K562 (cell line): Measurements from ENCODE around the gene PAX2. TPM values are rescaled to one million over a fixed set of nuclear protein-coding genes. Genes with fewer than 3 reads are reported as not detected.

ENCODE experiments used
- ATAC-seq: fragments of 200-7000 bp; cut with Tn5 transposase; 3 replicates; pipeline ENCODE4 v1.9.1; 2020; ENCODE audit warnings: moderate library complexity
- BruUV-seq: library from RNA; stranded (reverse); fragments of 400-500 nt; replicated peaks from 2 replicates; lab custom pipeline; 2021; lab: Mats Ljungman, UMichigan
- CTCF ChIA-PET: fragments of 300-600 bp; formaldehyde crosslinking; extraction: SDS; loops from one replicate; lab custom pipeline; 2021; ENCODE audit warnings: low intra/inter-chr PET ratio; lab: Yijun Ruan, JAX
- POLR2A ChIA-PET: fragments of 300-600, 350-650 bp; sonication (Branson Sonifier 250); formaldehyde crosslinking; extraction: SDS; loops from one replicate; lab custom pipeline; 2021; ENCODE audit warnings: antibody characterized with exemption, inconsistent platforms; lab: Yijun Ruan, JAX
- DNase-seq, 4 experiments: peaks; one replicate each; pipeline versions ENCODE4 v3.0.0 to v3.0.0-alpha.2; 2011 to 2018; ENCODE audit warnings: low spot score in 3 of 4, mixed read lengths in 3 of 4; ENCODE audit errors: extremely low read depth in 1 of 4
- FAIRE-seq: peaks from 2 replicates; lab custom pipeline; 2011; peaks lifted over from hg19 to GRCh38; lab: Jason Lieb, UNC
- H2AFZ ChIP-seq: 2 replicates; pipeline ENCODE4 v1.6.0; 2011; ENCODE audit warnings: low read depth, low read length, control low read depth, inconsistent platforms
- H3K27ac ChIP-seq: fragments of 200-600 bp; 3 replicates; pipeline ENCODE4 v1.8.0; 2011; ENCODE audit warnings: low read depth, mild to moderate bottlenecking, control low read depth, inconsistent platforms, low read length, moderate library complexity, mixed read lengths; ENCODE audit errors: extremely low read depth
- H3K27me3 ChIP-seq, 2 experiments: fragments of 300-600 bp in 1 of 2; 2 replicates in 1 of 2; 3 replicates in 1 of 2; pipeline versions ENCODE4 v1.6.0 to v1.8.0; 2011; ENCODE audit warnings: inconsistent platforms in 2 of 2, low read length in 2 of 2, mild to moderate bottlenecking in 1 of 2, mixed read lengths in 1 of 2, moderate library complexity in 1 of 2; ENCODE audit not compliant: control insufficient read depth in 2 of 2, insufficient read depth in 2 of 2
- H3K36me3 ChIP-seq: fragments of 300-600 bp; 3 replicates; pipeline ENCODE4 v1.8.0; 2011; ENCODE audit warnings: mild to moderate bottlenecking, low read length, inconsistent platforms; ENCODE audit not compliant: control insufficient read depth, insufficient read depth
- H3K4me1 ChIP-seq, 2 experiments: fragments of 200-600 bp in 1 of 2; replicated peaks in 1 of 2; 2 replicates in 1 of 2; 3 replicates in 1 of 2; pipeline versions ENCODE4 v1.5.1 to v1.8.0; 2011; ENCODE audit warnings: inconsistent platforms in 2 of 2, low read length in 2 of 2, mild to moderate bottlenecking in 1 of 2, mixed read lengths in 1 of 2, moderate library complexity in 1 of 2; ENCODE audit not compliant: control insufficient read depth in 2 of 2, insufficient read depth in 2 of 2
- H3K4me2 ChIP-seq: 2 replicates; pipeline ENCODE4 v1.6.1; 2011; ENCODE audit warnings: low read length, control low read depth, inconsistent platforms, mixed read lengths; ENCODE audit not compliant: insufficient read depth
- H3K4me3 ChIP-seq: fragments of 200-600 bp; sonication (generic), shearing (Covaris generic); 2 replicates; pipeline ENCODE4 v1.5.1; 2016; ENCODE audit warnings: control low read depth, inconsistent platforms
- H3K79me2 ChIP-seq: fragments of 200-600 bp; 3 replicates; pipeline ENCODE4 v1.8.0; 2011; ENCODE audit warnings: low read length, inconsistent platforms; ENCODE audit not compliant: control insufficient read depth, insufficient read depth
- H3K9ac ChIP-seq, 2 experiments: 2 replicates each; pipeline versions ENCODE4 v1.6.0 to v1.6.1; 2011; ENCODE audit warnings: low read depth in 2 of 2, low read length in 2 of 2, control low read depth in 1 of 2, inconsistent platforms in 1 of 2, mild to moderate bottlenecking in 1 of 2, mixed read lengths in 1 of 2; ENCODE audit not compliant: insufficient read depth in 1 of 2
- H3K9me1 ChIP-seq: one replicate; pipeline ENCODE4 v1.6.0; 2011; ENCODE audit warnings: inconsistent platforms, mild to moderate bottlenecking, low read length, moderate library complexity; ENCODE audit not compliant: control insufficient read depth, insufficient read depth
- H3K9me3 ChIP-seq: replicated peaks from 2 replicates; pipeline ENCODE4 v1.5.1; 2011; ENCODE audit warnings: low read depth, low read length, inconsistent platforms; ENCODE audit not compliant: control insufficient read depth, insufficient read depth
- H4K20me1 ChIP-seq: replicated peaks from 2 replicates; pipeline ENCODE4 v1.6.1; 2011; ENCODE audit warnings: low read length, inconsistent platforms, mixed read lengths; ENCODE audit not compliant: control insufficient read depth, insufficient read depth
- HDGF ChIP-seq: fragments of 450-650 bp; IDR thresholded peaks from 2 replicates; pipeline ENCODE4 v1.6.1; 2016
- MXD1 ChIP-seq: fragments of 250-450 bp; sonication (Bioruptor Pico); IDR thresholded peaks from 2 replicates; pipeline ENCODE4 v1.8.0; 2021; ENCODE audit warnings: borderline replicate concordance, mild to moderate bottlenecking, moderate library complexity; ENCODE audit not compliant: poor library complexity, severe bottlenecking
- WHSC1 ChIP-seq: IDR thresholded peaks from one replicate; pipeline ENCODE4 v1.6.1; 2012; ENCODE audit warnings: low read length, control low read depth, inconsistent platforms
- ZFPM2 ChIP-seq: fragments of 250-450 bp; sonication (Bioruptor Pico); IDR thresholded peaks from 2 replicates; pipeline ENCODE4 v1.5.1; 2022; ENCODE audit warnings: mild to moderate bottlenecking
- ZNF184 ChIP-seq: sonication (generic); formaldehyde crosslinking; IDR thresholded peaks from 2 replicates; pipeline ENCODE4 v1.5.0; 2020; ENCODE audit warnings: missing genetic modification reagents
- WGBS: fragments of 100-300 bp; shearing (Covaris generic); methylation state at CpG from one replicate; pipeline ENCODE4 v1.1.6; 2016; ENCODE audit warnings: low coverage, mixed read lengths; ENCODE audit not compliant: insufficient coverage; ENCODE audit errors: missing lambda C conversion rate; 5-methylcytosine and 5-hydroxymethylcytosine counted together
- in situ Hi-C: fragments of 300-500 bp; cut with MboI; formaldehyde crosslinking; loops from 4 replicates; pipeline ENCODE4 v1.15.0; 2018; ENCODE audit warnings: inconsistent platforms, mixed read lengths
- intact Hi-C: fragments of 100-400 bp; cut with micrococcal nuclease; formaldehyde crosslinking; loops from 2 replicates; pipeline ENCODE4 v1.14.2; 2022
- polyA plus RNA-seq, 8 experiments: library from polyadenylated mRNA; depleted of rRNA in 4 of 8; stranded (reverse) in 5 of 8; unstranded in 3 of 8; fragments of >200 nt; fragmentation: Nextera tagmentation in 2 of 8; fragmentation: Illumina TruSeq in 1 of 8; extraction: Ambion mirVana in 2 of 8; extraction: Trizol in 1 of 8; gene quantifications; 2 replicates each; pipeline versions ENCODE4 v1.2.1 to v1.2.3, GENCODE V29; 2011 to 2014; ENCODE audit warnings: inconsistent platforms in 1 of 8, missing spikeins in 1 of 8
- total RNA-seq, 7 experiments: library from RNA; depleted of rRNA in 6 of 7; stranded (reverse); fragments of >200 nt in 6 of 7; fragmentation: Illumina TruSeq in 2 of 7; extraction: Trizol in 2 of 7; gene quantifications; 2 replicates each; pipeline versions ENCODE4 v1.2.1 to v1.2.3, GENCODE V29; 2011 to 2021; ENCODE audit warnings: low replicate concordance in 1 of 7
- TF ChIP-seq, protein P1 (sequence below), 2 experiments: fragments of 150-350 bp in 1 of 2; IDR thresholded peaks; 2 replicates each; pipeline ENCODE4 v1.6.1; 2012 to 2016; ENCODE audit warnings: low read depth in 2 of 2, low read length in 2 of 2, mild to moderate bottlenecking in 1 of 2, moderate library complexity in 1 of 2

PAX2 gene
- total and polyA plus RNA-seq, 9 of the 15 experiments (the other 6 are each of a cell fraction or from before 2014, with no cell fraction given): not detected

DNA sequence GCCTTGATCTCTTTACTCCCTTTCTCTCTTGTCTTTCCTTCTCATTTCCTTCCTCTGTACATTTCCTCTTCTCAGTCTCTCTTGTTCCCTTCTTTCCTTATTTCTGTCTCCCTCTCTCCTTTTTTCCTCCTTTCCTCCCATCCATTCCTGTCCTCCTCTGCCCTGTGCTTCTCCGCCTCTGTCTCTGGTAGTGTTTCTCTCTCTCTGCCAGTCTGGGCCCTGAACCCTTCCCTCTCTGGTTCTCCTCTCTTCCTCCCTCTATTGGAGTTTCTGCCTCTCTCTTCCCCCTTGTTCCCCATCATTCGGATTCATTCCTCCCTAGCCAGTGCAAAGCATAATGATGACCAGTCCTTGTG lies 13.2 kb upstream of the PAX2 start:
- ATAC-seq (no peak), DNase-seq (no peak), FAIRE-seq (no peak)
- Histone ChIP-seq H3K27me3 (peaks cover 26 to 60% of the 10 kb centered on the region in 2 experiments), H3K4me2 (no peak overlapping the region), H2AFZ (no peak overlapping the region), H4K20me1 (peaks cover 7% of the 10 kb centered on the region; the same call in 1 of the 2 replicates), H3K4me1 (peaks cover 0 to 23% of the 10 kb centered on the region in 2 experiments; a peak in 2 of 5 replicates), H3K9me3 (no peaks in the 10 kb centered on the region), H3K9ac (no peak overlapping the region), H3K36me3 (no peaks in the 10 kb centered on the region), H3K4me3 (no peak overlapping the region), H3K27ac (no peak overlapping the region), H3K9me1 (no peaks in the 10 kb centered on the region), H3K79me2 (no peaks in the 10 kb centered on the region)
- intact Hi-C loops: no loop called here
- POLR2A ChIA-PET: interaction anchor here (0.6 kb wide), 1 partner anchor 1178 kb away, joined by 3 read pairs; no protein-coding TSS in a partner anchor
- BruUV-seq: no TSS peak
- 0% methylated on average over 2 of the region's 2 CpGs for WGBS
- CTCF ChIA-PET: no interaction called here
- TF ChIP-seq HDGF: no peak
- TF ChIP-seq WHSC1: no peak
- no peak for TF ChIP-seq ZNF184
- no peak for TF ChIP-seq ZFPM2 (CRISPR knock-in tag)
- TF ChIP-seq, protein P1, sequence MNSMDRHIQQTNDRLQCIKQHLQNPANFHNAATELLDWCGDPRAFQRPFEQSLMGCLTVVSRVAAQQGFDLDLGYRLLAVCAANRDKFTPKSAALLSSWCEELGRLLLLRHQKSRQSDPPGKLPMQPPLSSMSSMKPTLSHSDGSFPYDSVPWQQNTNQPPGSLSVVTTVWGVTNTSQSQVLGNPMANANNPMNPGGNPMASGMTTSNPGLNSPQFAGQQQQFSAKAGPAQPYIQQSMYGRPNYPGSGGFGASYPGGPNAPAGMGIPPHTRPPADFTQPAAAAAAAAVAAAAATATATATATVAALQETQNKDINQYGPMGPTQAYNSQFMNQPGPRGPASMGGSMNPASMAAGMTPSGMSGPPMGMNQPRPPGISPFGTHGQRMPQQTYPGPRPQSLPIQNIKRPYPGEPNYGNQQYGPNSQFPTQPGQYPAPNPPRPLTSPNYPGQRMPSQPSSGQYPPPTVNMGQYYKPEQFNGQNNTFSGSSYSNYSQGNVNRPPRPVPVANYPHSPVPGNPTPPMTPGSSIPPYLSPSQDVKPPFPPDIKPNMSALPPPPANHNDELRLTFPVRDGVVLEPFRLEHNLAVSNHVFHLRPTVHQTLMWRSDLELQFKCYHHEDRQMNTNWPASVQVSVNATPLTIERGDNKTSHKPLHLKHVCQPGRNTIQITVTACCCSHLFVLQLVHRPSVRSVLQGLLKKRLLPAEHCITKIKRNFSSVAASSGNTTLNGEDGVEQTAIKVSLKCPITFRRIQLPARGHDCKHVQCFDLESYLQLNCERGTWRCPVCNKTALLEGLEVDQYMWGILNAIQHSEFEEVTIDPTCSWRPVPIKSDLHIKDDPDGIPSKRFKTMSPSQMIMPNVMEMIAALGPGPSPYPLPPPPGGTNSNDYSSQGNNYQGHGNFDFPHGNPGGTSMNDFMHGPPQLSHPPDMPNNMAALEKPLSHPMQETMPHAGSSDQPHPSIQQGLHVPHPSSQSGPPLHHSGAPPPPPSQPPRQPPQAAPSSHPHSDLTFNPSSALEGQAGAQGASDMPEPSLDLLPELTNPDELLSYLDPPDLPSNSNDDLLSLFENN (IDR thresholded peaks at IDR 0.05; ENCODE audit: low read depth in 2 of 2, low read length in 2 of 2): no peak
- TF ChIP-seq MXD1 (CRISPR knock-in tag): no peak
- in situ Hi-C loops: no loop called here
